Measurements from ENCODE around the gene FGL2.

FGL2 gene

DNA sequence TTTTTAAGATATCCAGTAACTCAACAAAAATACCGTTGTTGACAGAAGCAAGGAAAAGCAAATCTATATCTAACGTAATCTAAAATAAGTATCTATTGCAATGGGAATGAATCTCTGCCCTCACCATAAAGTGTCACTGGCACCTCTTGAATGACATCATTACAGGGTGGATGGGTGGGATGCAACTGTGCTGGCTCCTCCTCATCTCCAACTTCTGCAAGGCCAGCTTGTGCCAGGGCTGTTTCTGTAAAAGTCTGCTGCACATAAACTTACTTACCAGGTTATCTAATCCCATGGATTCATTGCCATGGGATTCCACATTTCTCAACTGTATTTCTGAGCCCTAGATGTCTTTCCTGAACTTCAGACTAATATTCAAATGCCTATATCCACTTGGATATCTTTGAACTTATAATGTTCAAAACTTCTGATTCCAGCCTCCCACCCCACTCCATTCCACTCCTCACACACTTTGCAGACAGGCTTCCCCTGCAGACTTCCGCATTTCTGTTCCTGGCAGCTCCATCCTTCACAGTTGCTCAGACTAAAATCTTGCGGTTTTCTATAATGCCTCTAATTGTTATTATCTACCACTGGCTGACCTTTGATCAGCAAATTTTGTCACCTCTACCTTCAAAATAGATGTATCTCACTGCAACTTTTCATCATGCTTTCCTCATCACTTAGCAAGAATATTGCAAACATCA lies 10.7 kb downstream of the FGL2 start:
- CTCF ChIA-PET = interaction anchor here (1.0 kb wide), 1 partner anchor 58 kb away, joined by 3 read pairs; no protein-coding TSS in a partner anchor
- no peaks in the 10 kb centered on the region for H3K27me3 ChIP-seq (replicated peaks in 2 of 5; ENCODE audit: control insufficient read depth in 4 of 5, insufficient read depth in 5 of 5, low read length in 4 of 5)
- peak; percentile 46 to 90 (median 85) for DNase-seq

DNA sequence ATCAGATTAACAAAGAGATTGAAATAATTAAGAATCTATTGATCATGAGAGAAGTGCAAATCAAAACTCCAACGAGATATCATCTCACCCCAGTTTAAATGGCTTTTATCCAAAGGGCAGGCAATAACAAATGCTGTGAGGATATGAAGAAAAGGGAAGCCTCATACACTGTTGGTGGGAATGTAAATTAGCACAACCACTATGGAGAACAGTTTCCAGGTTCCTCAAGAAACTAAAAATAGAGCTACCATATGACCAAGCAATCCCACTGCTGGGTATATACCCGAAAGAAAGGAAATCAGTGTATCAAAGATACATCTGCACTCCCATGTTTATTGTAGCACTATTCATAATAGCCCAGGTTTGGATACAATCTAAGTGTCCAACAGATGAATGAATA lies 13.8 kb downstream of the FGL2 start:
- H3K4me1 ChIP-seq (ENCODE audit: control extremely low read depth in 1 of 4, control insufficient read depth in 4 of 4, insufficient read depth in 4 of 4, low read length in 3 of 4) = peaks cover 11 to 34% (median 24%) of the 10 kb centered on the region in 4 experiments
- no peak overlapping the region for H3K27ac ChIP-seq (ENCODE audit: insufficient read depth in 1 of 2, low read depth in 1 of 2, low read length in 2 of 2, poor library complexity in 1 of 2, severe bottlenecking in 2 of 2)
- no peak for DNase-seq
- no CpG with 5 or more reads among the region's 2 CpGs for whole genome bisulfite sequencing (ENCODE audit: insufficient coverage)
- ChIA-PET CTCF (no interaction called here), POLR2A (no interaction called here)
- H3K36me3 ChIP-seq (ENCODE audit: control insufficient read depth in 4 of 4, insufficient read depth in 4 of 4, low read length in 3 of 4) = no peaks in the 10 kb centered on the region
- no peaks in the 10 kb centered on the region for H3K27me3 ChIP-seq (replicated peaks in 2 of 5; ENCODE audit: control insufficient read depth in 4 of 5, insufficient read depth in 5 of 5, low read length in 4 of 5)
- H3K9me3 ChIP-seq (ENCODE audit: control extremely low read depth in 1 of 5, control insufficient read depth in 4 of 5, insufficient read depth in 2 of 5, low read depth in 1 of 5, low read length in 4 of 5) = peaks cover 0 to 4% (median 0%) of the 10 kb centered on the region in 5 experiments
- no peak overlapping the region for H3K4me3 ChIP-seq (ENCODE audit: control insufficient read depth in 1 of 7, extremely low read depth in 1 of 7, insufficient read depth in 4 of 7, low read depth in 2 of 7, low read length in 6 of 7)

More for the DNA sequence above, 10.7 kb downstream of the FGL2 start:
- Histone ChIP-seq H3K27ac (ENCODE audit: insufficient read depth in 1 of 2, low read depth in 1 of 2, low read length in 2 of 2, poor library complexity in 1 of 2, severe bottlenecking in 2 of 2) (no peak overlapping the region), H3K4me1 (ENCODE audit: control extremely low read depth in 1 of 4, control insufficient read depth in 4 of 4, insufficient read depth in 4 of 4, low read length in 3 of 4) (peaks cover 13 to 52% (median 33%) of the 10 kb centered on the region in 4 experiments), H3K4me3 (ENCODE audit: control insufficient read depth in 1 of 7, extremely low read depth in 1 of 7, insufficient read depth in 4 of 7, low read depth in 2 of 7, low read length in 6 of 7) (peak overlapping the region in 1 of 7 experiments; percentile 4), H3K36me3 (ENCODE audit: control insufficient read depth in 4 of 4, insufficient read depth in 4 of 4, low read length in 3 of 4) (no peaks in the 10 kb centered on the region), H3K9me3 (ENCODE audit: control extremely low read depth in 1 of 5, control insufficient read depth in 4 of 5, insufficient read depth in 2 of 5, low read depth in 1 of 5, low read length in 4 of 5) (no peaks in the 10 kb centered on the region)
- POLR2A ChIA-PET = interaction anchor here (0.5 to 1.0 kb wide), 2 partner anchors 12 to 143 kb away, joined by 3 read pairs; no protein-coding TSS in a partner anchor
- WGBS (ENCODE audit: insufficient coverage) = 0% methylated on average over 2 of the region's 4 CpGs

DNA sequence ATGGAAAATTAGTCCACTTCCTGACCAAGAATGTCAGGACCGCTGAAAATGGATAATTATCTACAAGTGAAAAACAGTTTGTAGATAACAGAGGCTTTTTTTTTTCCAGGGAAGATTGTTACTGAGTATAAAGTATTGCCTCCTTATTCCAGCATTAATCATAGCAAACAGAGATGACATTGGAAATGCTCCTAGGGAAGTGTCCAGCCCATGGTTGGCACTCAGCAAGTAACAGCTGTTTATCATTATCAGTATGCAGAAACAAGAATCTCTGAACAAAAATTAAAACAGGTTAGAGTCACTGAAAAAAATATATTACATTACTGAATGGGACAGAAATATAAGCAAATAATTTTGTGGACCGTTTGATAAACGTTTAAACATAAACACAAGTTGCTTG lies 14.6 kb downstream of the FGL2 start:
- H3K27me3 ChIP-seq (replicated peaks in 2 of 5; ENCODE audit: control insufficient read depth in 4 of 5, insufficient read depth in 5 of 5, low read length in 4 of 5) = no peaks in the 10 kb centered on the region
- ChIA-PET CTCF (no interaction called here), POLR2A (no interaction called here)
- WGBS (ENCODE audit: insufficient coverage) = 90% methylated on average over 2 of the region's 3 CpGs
- no peak for DNase-seq
- H3K4me3 ChIP-seq (ENCODE audit: control insufficient read depth in 1 of 7, extremely low read depth in 1 of 7, insufficient read depth in 4 of 7, low read depth in 2 of 7, low read length in 6 of 7) = no peak overlapping the region
- peaks cover 0 to 5% (median 0%) of the 10 kb centered on the region in 5 experiments for H3K9me3 ChIP-seq (ENCODE audit: control extremely low read depth in 1 of 5, control insufficient read depth in 4 of 5, insufficient read depth in 2 of 5, low read depth in 1 of 5, low read length in 4 of 5)
- H3K4me1 ChIP-seq (ENCODE audit: control extremely low read depth in 1 of 4, control insufficient read depth in 4 of 4, insufficient read depth in 4 of 4, low read length in 3 of 4) = peaks cover 11 to 27% (median 21%) of the 10 kb centered on the region in 4 experiments
- H3K36me3 ChIP-seq (ENCODE audit: control insufficient read depth in 4 of 4, insufficient read depth in 4 of 4, low read length in 3 of 4) = no peaks in the 10 kb centered on the region
- H3K27ac ChIP-seq (ENCODE audit: insufficient read depth in 1 of 2, low read depth in 1 of 2, low read length in 2 of 2, poor library complexity in 1 of 2, severe bottlenecking in 2 of 2) = no peak overlapping the region

GRCh38 chr7:77184463-77184862 lies 15.2 kb downstream of the FGL2 start:
- POLR2A ChIA-PET = no interaction called here
- DNase-seq = no peak
- Histone ChIP-seq H3K27ac (ENCODE audit: insufficient read depth in 1 of 2, low read depth in 1 of 2, low read length in 2 of 2, poor library complexity in 1 of 2, severe bottlenecking in 2 of 2) (no peak overlapping the region), H3K9me3 (ENCODE audit: control extremely low read depth in 1 of 5, control insufficient read depth in 4 of 5, insufficient read depth in 2 of 5, low read depth in 1 of 5, low read length in 4 of 5) (peaks cover 0 to 5% (median 0%) of the 10 kb centered on the region in 5 experiments), H3K4me3 (ENCODE audit: control insufficient read depth in 1 of 7, extremely low read depth in 1 of 7, insufficient read depth in 4 of 7, low read depth in 2 of 7, low read length in 6 of 7) (no peak overlapping the region), H3K4me1 (ENCODE audit: control extremely low read depth in 1 of 4, control insufficient read depth in 4 of 4, insufficient read depth in 4 of 4, low read length in 3 of 4) (peaks cover 9 to 22% (median 16%) of the 10 kb centered on the region in 4 experiments), H3K36me3 (ENCODE audit: control insufficient read depth in 4 of 4, insufficient read depth in 4 of 4, low read length in 3 of 4) (no peaks in the 10 kb centered on the region), H3K27me3 (replicated peaks in 2 of 5; ENCODE audit: control insufficient read depth in 4 of 5, insufficient read depth in 5 of 5, low read length in 4 of 5) (no peaks in the 10 kb centered on the region)
- CTCF ChIA-PET = interaction anchor here (0.9 to 1.0 kb wide), 2 partner anchors 63 to 147 kb away, joined by 3 to 4 read pairs; no protein-coding TSS in a partner anchor

- no peak for DNase-seq
- Histone ChIP-seq H3K9me3 (ENCODE audit: control extremely low read depth in 1 of 5, control insufficient read depth in 4 of 5, insufficient read depth in 2 of 5, low read depth in 1 of 5, low read length in 4 of 5) (peaks cover 0 to 5% (median 0%) of the 10 kb centered on the region in 5 experiments), H3K36me3 (ENCODE audit: control insufficient read depth in 4 of 4, insufficient read depth in 4 of 4, low read length in 3 of 4) (no peaks in the 10 kb centered on the region), H3K27ac (ENCODE audit: insufficient read depth in 1 of 2, low read depth in 1 of 2, low read length in 2 of 2, poor library complexity in 1 of 2, severe bottlenecking in 2 of 2) (no peak overlapping the region), H3K4me1 (ENCODE audit: control extremely low read depth in 1 of 4, control insufficient read depth in 4 of 4, insufficient read depth in 4 of 4, low read length in 3 of 4) (peaks cover 0 to 7% (median 2%) of the 10 kb centered on the region in 4 experiments), H3K4me3 (ENCODE audit: control insufficient read depth in 1 of 7, extremely low read depth in 1 of 7, insufficient read depth in 4 of 7, low read depth in 2 of 7, low read length in 6 of 7) (no peak overlapping the region), H3K27me3 (replicated peaks in 2 of 5; ENCODE audit: control insufficient read depth in 4 of 5, insufficient read depth in 5 of 5, low read length in 4 of 5) (no peaks in the 10 kb centered on the region)
- ChIA-PET POLR2A (no interaction called here), CTCF (no interaction called here)
- no CpG with 5 or more reads among the region's 1 CpG for whole genome bisulfite sequencing (ENCODE audit: insufficient coverage)
Measured at GRCh38 chr7:77182261-77182660, 17.4 kb downstream of the FGL2 start.

- Histone ChIP-seq H3K27ac (ENCODE audit: insufficient read depth in 1 of 2, low read depth in 1 of 2, low read length in 2 of 2, poor library complexity in 1 of 2, severe bottlenecking in 2 of 2) (no peak overlapping the region), H3K36me3 (ENCODE audit: control insufficient read depth in 4 of 4, insufficient read depth in 4 of 4, low read length in 3 of 4) (no peaks in the 10 kb centered on the region), H3K27me3 (replicated peaks in 2 of 5; ENCODE audit: control insufficient read depth in 4 of 5, insufficient read depth in 5 of 5, low read length in 4 of 5) (no peaks in the 10 kb centered on the region), H3K4me3 (ENCODE audit: control insufficient read depth in 1 of 7, extremely low read depth in 1 of 7, insufficient read depth in 4 of 7, low read depth in 2 of 7, low read length in 6 of 7) (no peak overlapping the region), H3K9me3 (ENCODE audit: control extremely low read depth in 1 of 5, control insufficient read depth in 4 of 5, insufficient read depth in 2 of 5, low read depth in 1 of 5, low read length in 4 of 5) (peaks cover 0 to 5% (median 0%) of the 10 kb centered on the region in 5 experiments), H3K4me1 (ENCODE audit: control extremely low read depth in 1 of 4, control insufficient read depth in 4 of 4, insufficient read depth in 4 of 4, low read length in 3 of 4) (peaks cover 0 to 7% (median 0%) of the 10 kb centered on the region in 4 experiments)
- DNase-seq = no peak
- ChIA-PET POLR2A (no interaction called here), CTCF (no interaction called here)
- WGBS (ENCODE audit: insufficient coverage) = no CpG with 5 or more reads among the region's 3 CpGs
Measured at GRCh38 chr7:77181734-77182133, 17.9 kb downstream of the FGL2 start.

- no peaks in the 10 kb centered on the region for H3K27me3 ChIP-seq (replicated peaks in 2 of 5; ENCODE audit: control insufficient read depth in 4 of 5, insufficient read depth in 5 of 5, low read length in 4 of 5)
- H3K9me3 ChIP-seq (ENCODE audit: control extremely low read depth in 1 of 5, control insufficient read depth in 4 of 5, insufficient read depth in 2 of 5, low read depth in 1 of 5, low read length in 4 of 5) = peaks cover 0 to 5% (median 0%) of the 10 kb centered on the region in 5 experiments
- no peak for DNase-seq
- peaks cover 0 to 7% (median 0%) of the 10 kb centered on the region in 4 experiments for H3K4me1 ChIP-seq (ENCODE audit: control extremely low read depth in 1 of 4, control insufficient read depth in 4 of 4, insufficient read depth in 4 of 4, low read length in 3 of 4)
- no peak overlapping the region for H3K27ac ChIP-seq (ENCODE audit: insufficient read depth in 1 of 2, low read depth in 1 of 2, low read length in 2 of 2, poor library complexity in 1 of 2, severe bottlenecking in 2 of 2)
- ChIA-PET CTCF (no interaction called here), POLR2A (no interaction called here)
- H3K36me3 ChIP-seq (ENCODE audit: control insufficient read depth in 4 of 4, insufficient read depth in 4 of 4, low read length in 3 of 4) = no peaks in the 10 kb centered on the region
- no peak overlapping the region for H3K4me3 ChIP-seq (ENCODE audit: control insufficient read depth in 1 of 7, extremely low read depth in 1 of 7, insufficient read depth in 4 of 7, low read depth in 2 of 7, low read length in 6 of 7)
- WGBS (ENCODE audit: insufficient coverage) = 100% methylated on average over 2 of the region's 4 CpGs
Measured at GRCh38 chr7:77181015-77181595, 18.5 kb downstream of the FGL2 start.

All from common myeloid progenitor, CD34-positive (primary cell).